Neuron (in vitro differentiated cells): ENCODE results near the gene MT1F.
A peak's percentile ranks its signal among the peaks of the same experiment; 100 is the strongest.

Experiments used
- H2AFZ ChIP-seq: one replicate; pipeline ENCODE4 v1.6.1; 2013; ENCODE audit warnings: low read depth, mild to moderate bottlenecking, inconsistent platforms, low read length, moderate library complexity
- H3K27me3 ChIP-seq: one replicate; pipeline ENCODE4 v1.6.1; 2013; ENCODE audit warnings: low read length; ENCODE audit not compliant: insufficient read depth
- H3K36me3 ChIP-seq: one replicate; pipeline ENCODE4 v1.6.1; 2013; ENCODE audit warnings: low read length; ENCODE audit not compliant: insufficient read depth
- H3K4me1 ChIP-seq: one replicate; pipeline ENCODE4 v1.6.1; 2013; ENCODE audit warnings: low read length; ENCODE audit not compliant: insufficient read depth
- H3K4me3 ChIP-seq: 2 replicates; pipeline ENCODE4 v1.5.1; 2013; ENCODE audit warnings: mild to moderate bottlenecking, low read length, moderate library complexity
- H3K9me3 ChIP-seq: one replicate; pipeline ENCODE4 v1.6.1; 2013; ENCODE audit warnings: low read length

Gene MT1F

DNA sequence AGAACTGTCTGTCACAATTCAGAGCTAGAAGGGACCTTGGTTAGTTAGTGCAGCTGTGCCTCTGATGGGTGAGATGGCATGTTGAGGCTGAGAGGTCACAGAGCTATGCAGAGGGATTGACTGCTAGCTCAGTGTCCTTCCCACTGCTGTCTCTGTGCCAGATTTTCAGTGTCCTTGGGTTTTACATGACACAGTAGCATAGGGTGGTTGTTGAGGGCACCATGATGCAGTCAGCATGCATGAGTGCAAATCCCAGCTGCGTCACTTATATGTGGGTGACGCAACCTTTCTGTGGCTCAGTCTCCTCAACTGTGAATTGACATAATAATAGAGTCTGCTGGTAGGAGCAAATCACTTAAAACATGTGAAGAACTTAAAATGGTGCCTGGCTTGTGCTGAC lies 16.6 kb upstream of the MT1F start:
- H3K27me3 ChIP-seq = peaks cover 98% of the 10 kb centered on the region
- no peaks in the 10 kb centered on the region for H3K9me3 ChIP-seq
- H3K4me1 ChIP-seq = peaks cover 2% of the 10 kb centered on the region
- H2AFZ ChIP-seq = no peak overlapping the region
- H3K4me3 ChIP-seq = no peak overlapping the region
- H3K36me3 ChIP-seq = no peaks in the 10 kb centered on the region

DNA sequence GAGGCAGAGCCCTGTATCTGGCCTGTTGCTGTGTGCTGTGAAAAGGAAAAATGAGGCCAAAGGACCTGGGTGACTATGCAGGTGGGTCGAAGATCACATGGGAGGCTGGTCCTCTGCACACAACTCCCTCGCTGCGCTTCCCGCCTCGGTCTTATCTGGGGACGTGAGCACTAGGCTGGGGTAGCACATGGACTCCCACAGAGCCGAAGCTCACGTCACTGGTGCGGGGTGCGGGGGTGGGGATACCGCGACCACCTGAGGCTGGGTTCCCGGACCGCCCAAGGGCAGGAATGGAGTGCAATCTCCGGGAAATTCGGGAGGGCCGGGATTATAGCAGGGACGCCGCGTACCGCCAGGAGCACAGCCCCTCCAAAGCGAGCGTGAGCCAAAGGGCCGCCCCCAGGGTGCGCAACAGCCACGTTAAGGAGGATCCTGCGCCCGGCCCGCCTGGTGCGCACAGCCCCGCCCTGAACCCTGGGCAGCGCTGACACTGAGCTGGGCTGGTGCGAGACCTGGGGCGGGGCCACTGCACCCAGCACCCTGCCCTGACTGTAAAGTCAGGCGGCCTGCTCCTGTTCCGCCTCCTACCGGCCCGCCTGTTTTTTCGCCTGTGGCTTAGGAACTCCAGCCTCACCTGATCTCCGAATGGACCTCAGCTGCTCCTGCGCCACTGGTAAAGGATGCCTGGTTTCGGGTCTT lies 14.5 kb upstream of the MT1F start:
- Histone ChIP-seq H3K4me3 (no peak overlapping the region), H2AFZ (no peak overlapping the region), H3K4me1 (peaks cover 2% of the 10 kb centered on the region), H3K36me3 (no peaks in the 10 kb centered on the region), H3K27me3 (peaks cover 98% of the 10 kb centered on the region), H3K9me3 (no peaks in the 10 kb centered on the region)

DNA sequence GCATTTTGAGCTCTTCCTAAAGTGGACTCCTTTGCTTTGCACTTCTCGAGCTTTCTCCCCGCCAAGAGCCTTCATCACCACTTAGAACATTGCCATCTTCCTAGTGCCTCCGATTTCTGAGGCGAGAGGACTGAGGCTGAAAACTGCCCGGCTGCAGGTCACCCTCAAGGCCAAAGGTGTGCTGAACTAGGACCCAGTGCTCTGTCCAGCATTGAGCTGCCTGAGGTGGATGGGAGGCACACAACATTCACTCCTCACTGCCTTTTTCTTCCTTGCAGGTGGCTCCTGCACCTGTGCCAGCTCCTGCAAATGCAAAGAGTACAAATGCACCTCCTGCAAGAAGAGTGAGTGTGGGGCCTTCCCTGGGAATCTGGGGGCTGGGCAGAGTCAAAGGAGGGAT lies 13.9 kb upstream of the MT1F start:
- no peaks in the 10 kb centered on the region for H3K36me3 ChIP-seq
- H3K4me3 ChIP-seq = no peak overlapping the region
- H2AFZ ChIP-seq = no peak overlapping the region
- H3K27me3 ChIP-seq = peaks cover 98% of the 10 kb centered on the region
- no peaks in the 10 kb centered on the region for H3K4me1 ChIP-seq
- no peaks in the 10 kb centered on the region for H3K9me3 ChIP-seq

DNA sequence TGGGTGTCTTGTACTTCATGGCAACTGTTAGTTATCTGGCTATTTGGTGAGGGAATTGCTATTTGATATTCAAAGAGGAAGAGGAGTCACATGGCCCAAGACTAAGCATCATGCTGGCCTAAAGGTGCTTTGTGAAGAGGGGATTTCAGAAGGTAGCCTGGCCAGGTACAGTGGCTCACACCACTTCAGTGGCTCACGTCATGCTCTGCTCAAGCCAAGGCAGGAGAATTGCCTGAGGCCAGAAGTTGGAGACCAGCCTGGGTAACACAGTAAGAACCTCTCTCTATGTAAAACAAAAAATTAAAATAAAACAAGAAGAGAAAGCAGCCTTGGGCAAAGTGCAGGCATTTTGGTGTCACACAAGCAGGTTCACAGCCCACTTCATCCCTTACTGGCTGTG lies 12.4 kb upstream of the MT1F start:
- Histone ChIP-seq H3K9me3 (no peaks in the 10 kb centered on the region), H3K36me3 (no peaks in the 10 kb centered on the region), H3K27me3 (peaks cover 96% of the 10 kb centered on the region), H3K4me1 (no peaks in the 10 kb centered on the region), H2AFZ (no peak overlapping the region), H3K4me3 (no peak overlapping the region)

DNA sequence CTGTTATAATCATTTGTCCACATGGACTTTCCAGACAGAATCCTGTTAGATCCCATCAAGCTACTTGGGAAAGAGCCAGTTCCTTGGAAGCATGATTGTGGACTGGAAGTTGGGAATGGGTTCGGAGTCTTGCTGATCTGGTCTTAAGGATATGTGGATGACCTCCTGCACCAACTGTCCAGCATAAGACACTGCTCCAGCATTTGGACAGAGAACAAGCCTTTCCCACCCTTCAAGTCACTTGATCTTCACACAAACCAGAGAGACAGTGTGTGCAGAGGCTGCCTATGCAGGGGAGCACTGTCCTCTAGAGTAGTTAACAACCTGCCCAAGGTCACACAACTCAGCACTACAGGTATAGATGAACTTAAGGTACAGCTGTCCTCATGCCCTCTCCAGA lies 11.9 kb upstream of the MT1F start:
- Histone ChIP-seq H3K36me3 (no peaks in the 10 kb centered on the region), H3K4me1 (no peaks in the 10 kb centered on the region), H3K27me3 (peaks cover 96% of the 10 kb centered on the region), H3K4me3 (no peak overlapping the region), H3K9me3 (no peaks in the 10 kb centered on the region), H2AFZ (no peak overlapping the region)

DNA sequence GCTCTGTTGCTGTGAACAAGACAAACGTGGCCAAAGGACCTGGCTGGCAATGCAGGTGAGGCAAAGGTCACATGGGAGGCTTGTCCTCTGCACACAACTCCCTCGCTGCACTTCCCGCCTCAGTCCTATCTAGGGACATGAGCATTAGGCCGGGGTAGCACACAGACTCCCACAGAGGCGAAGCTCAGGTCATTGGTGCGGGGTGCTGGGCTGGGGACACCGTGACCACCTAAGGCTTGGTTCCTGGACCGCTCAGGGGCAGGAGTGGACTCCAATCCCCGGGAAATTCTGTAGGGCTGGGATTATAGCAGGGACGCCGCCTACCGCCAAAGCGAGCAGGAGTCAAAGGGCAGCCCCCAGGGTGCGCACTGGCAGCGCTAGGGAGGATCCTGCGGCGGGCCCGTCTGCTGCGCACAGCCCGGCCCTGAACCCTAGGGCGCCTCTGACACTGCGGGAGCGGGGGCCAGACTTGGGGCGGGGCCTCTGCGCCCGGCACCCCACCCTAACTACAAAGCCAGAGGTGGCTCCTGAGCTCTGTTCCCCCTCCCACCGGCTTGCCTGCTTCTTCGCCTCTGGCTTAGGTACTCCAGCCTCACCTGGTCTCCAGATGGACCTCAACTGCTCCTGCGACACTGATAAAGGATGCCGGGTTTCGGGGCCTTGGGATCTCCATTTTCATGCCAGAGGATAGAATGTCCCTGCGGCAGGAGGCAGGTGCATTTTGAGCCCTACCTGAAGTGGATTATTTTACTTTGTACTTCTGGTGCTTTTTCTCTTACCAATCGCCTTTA lies 9.9 kb upstream of the MT1F start:
- H3K36me3 ChIP-seq = no peaks in the 10 kb centered on the region
- no peak overlapping the region for H2AFZ ChIP-seq
- H3K27me3 ChIP-seq = peaks cover 96% of the 10 kb centered on the region
- no peak overlapping the region for H3K4me3 ChIP-seq
- no peaks in the 10 kb centered on the region for H3K4me1 ChIP-seq
- H3K9me3 ChIP-seq = no peaks in the 10 kb centered on the region

DNA sequence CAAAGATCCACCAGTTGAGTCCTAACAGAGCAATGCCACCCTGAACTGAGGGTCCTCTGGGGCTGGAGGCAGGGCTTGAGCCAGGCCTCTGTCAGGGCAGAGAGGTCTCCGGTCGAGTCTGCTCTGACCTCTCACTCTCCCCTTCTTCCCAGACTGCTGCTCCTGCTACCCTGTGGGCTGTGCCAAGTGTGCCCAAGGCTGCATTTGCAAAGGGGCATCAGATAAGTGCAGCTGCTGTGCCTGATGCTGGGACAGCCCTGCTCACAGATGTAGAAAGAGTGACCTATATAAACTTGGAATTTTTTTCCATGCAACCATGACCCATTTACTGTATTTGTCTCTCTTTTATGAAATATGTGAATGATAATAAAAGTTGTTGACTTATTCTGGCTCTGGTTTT lies 8.5 kb upstream of the MT1F start:
- no peaks in the 10 kb centered on the region for H3K9me3 ChIP-seq
- no peaks in the 10 kb centered on the region for H3K4me1 ChIP-seq
- no peak overlapping the region for H3K4me3 ChIP-seq
- no peak overlapping the region for H2AFZ ChIP-seq
- no peaks in the 10 kb centered on the region for H3K36me3 ChIP-seq
- peaks cover 92% of the 10 kb centered on the region for H3K27me3 ChIP-seq

DNA sequence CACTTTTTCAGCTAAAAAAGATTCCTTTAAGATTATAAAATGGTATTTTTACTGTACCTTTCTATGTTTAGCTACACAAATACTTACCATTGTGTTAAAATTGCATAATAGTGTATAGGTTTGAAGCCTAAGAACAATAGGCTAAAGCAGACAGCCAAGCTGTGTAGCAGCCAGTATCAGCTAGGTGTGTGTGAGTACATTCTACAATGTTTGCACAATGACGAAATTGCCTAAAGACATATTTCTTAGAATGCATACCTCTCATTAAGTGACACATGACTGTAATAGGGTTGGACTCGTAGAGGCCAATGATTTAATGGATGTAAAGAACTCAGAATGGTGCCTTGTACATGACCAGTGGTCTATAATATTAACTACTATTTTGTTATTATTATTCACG lies 7.9 kb upstream of the MT1F start:
- Histone ChIP-seq H3K9me3 (no peaks in the 10 kb centered on the region), H3K4me1 (no peaks in the 10 kb centered on the region), H3K4me3 (no peak overlapping the region), H2AFZ (no peak overlapping the region), H3K27me3 (peaks cover 89% of the 10 kb centered on the region), H3K36me3 (no peaks in the 10 kb centered on the region)

DNA sequence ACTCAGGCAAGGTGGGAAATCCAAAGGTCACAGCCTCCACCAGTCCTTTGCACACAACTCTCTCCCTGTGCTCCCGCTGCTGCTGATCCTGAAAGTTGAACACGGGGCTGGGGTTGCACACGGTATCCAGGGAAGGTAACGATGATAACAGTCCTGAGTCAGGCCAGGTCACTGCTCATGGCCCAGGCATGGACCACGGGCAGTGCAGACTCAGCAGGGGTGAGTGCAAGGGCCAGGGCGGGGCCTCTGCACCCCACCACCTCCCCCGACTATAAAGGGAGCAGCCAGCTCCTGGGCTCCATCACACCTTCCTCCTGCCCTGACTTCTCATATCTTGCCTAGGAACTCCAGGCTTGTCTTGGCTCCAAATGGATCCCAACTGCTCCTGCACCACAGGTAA lies 6.2 kb upstream of the MT1F start, which contains the start of gene MT1B:
TSS of gene MT1B (plus strand) at position 301 of the 400 bp plus-strand sequence. CDS start at position 369, 68 bp downstream.
- H3K4me3 ChIP-seq = no peak within 1 kb of the TSS
- peaks cover 82% of the 10 kb centered on the region for H3K27me3 ChIP-seq
- H3K36me3 ChIP-seq = no peaks in the 10 kb centered on the region
- H2AFZ ChIP-seq = no peak within 1 kb of the TSS
- no peaks in the 10 kb centered on the region for H3K9me3 ChIP-seq
- H3K4me1 ChIP-seq = no peaks in the 10 kb centered on the region

DNA sequence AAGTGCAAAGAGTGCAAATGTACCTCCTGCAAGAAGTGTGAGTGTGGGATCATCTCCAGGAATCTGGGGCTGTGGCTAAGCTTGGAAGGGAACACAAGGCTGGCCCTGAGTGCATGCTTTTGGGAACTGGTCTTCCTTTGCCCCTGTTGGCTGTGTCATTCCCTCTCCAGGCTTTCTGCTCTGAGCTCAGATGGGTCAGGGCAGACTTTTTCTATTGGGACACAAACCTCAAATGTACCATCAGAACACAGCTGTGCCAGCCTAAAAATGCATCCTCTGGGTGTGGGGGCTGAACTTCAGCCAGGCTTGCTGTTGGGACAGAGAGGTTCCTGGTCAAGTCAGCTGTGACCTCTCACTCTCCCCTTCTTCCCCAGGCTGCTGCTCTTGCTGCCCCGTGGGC lies 5.2 kb upstream of the MT1F start:
- H3K27me3 ChIP-seq = peaks cover 79% of the 10 kb centered on the region
- H3K4me1 ChIP-seq = no peaks in the 10 kb centered on the region
- no peaks in the 10 kb centered on the region for H3K36me3 ChIP-seq
- no peak overlapping the region for H3K4me3 ChIP-seq
- no peak overlapping the region for H2AFZ ChIP-seq
- H3K9me3 ChIP-seq = no peaks in the 10 kb centered on the region

DNA sequence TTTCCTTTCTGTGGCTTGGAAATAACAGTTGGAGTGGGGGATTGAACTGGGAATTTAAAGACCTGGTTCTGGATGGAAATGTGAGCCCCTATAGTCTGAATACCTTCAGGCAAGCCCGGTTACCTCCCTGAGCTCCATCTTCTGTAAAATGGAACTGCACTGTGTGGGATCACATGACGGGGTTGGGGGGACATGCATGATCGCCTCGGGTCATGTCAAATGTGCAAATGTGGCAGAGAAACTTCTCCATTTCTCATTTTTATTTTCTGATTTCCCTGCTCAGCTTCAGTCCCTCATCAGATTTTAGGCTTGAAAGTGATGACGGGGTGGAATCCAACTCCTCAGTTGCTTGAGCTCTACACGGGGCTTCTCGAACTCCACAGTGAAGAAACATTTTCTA lies 4.5 kb upstream of the MT1F start:
- peaks cover 79% of the 10 kb centered on the region for H3K27me3 ChIP-seq
- H3K36me3 ChIP-seq = no peaks in the 10 kb centered on the region
- no peaks in the 10 kb centered on the region for H3K4me1 ChIP-seq
- H3K4me3 ChIP-seq = no peak overlapping the region
- no peaks in the 10 kb centered on the region for H3K9me3 ChIP-seq
- H2AFZ ChIP-seq = no peak overlapping the region

DNA sequence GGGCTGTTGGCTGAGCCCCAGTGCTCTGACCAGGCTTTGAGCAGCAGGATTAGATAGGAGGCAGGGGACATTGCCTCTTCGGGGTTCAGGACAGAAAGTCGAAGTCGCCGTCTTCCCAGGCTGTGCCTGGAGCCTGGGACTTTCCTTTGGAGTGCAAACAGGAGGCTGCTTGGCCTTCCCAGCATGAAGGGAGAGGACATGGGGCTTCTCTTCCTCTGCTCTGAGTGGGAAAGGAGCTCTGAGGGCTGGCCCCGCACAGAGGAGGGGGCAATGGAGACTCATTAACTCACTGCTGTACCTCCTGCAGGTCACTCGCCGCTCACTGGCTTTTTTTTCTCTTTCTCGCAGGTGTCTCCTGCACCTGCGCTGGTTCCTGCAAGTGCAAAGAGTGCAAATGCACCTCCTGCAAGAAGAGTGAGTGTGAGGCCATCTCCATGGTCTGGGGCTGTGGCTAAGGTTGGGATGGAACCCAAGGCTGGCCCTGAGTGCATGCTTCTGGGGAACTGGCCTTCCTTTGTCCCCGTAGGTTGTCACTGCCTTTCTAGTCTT lies 642 bp downstream of the MT1F start:
- H2AFZ ChIP-seq = no peak overlapping the region
- peak overlapping the region; percentile 35 for H3K4me3 ChIP-seq
- no peaks in the 10 kb centered on the region for H3K4me1 ChIP-seq
- H3K9me3 ChIP-seq = peaks cover 4% of the 10 kb centered on the region
- H3K36me3 ChIP-seq = no peaks in the 10 kb centered on the region
- peaks cover 82% of the 10 kb centered on the region for H3K27me3 ChIP-seq
